Parathyroid adenoma (tissue), 2 donors: ENCODE data around the gene UVSSA.
"Not testable (repeated sequence)": the region's sequence is repeated elsewhere in the genome, so short reads cannot be mapped to it uniquely, and the experiment has no call there.

Source experiments
- H2AFZ ChIP-seq: fragments of 300-600 bp; sonication (generic); one replicate; pipeline ENCODE4 v1.7.0; 2017; ENCODE audit warnings: antibody characterized with exemption, mild to moderate bottlenecking
- H3K27ac ChIP-seq: fragments of 300-600 bp; sonication (generic); one replicate; pipeline ENCODE4 v1.7.0; 2017
- H3K27me3 ChIP-seq: fragments of 300-600 bp; sonication (generic); one replicate; pipeline ENCODE4 v1.7.0; 2017; ENCODE audit warnings: low read length; ENCODE audit not compliant: control insufficient read depth, insufficient read depth
- H3K36me3 ChIP-seq: fragments of 300-600 bp; sonication (generic); one replicate; pipeline ENCODE4 v1.7.0; 2017; ENCODE audit warnings: low read length; ENCODE audit not compliant: control insufficient read depth, insufficient read depth
- H3K4me1 ChIP-seq: fragments of 300-600 bp; sonication (generic); one replicate; pipeline ENCODE4 v1.7.0; 2017; ENCODE audit warnings: control low read depth
- H3K4me2 ChIP-seq: fragments of 300-600 bp; sonication (generic); one replicate; pipeline ENCODE4 v1.7.0; 2017; ENCODE audit warnings: low read length
- H3K4me3 ChIP-seq: fragments of 300-600 bp; sonication (generic); one replicate; pipeline ENCODE4 v1.7.0; 2017; ENCODE audit warnings: low read depth, low read length
- H3K79me2 ChIP-seq: fragments of 300-600 bp; sonication (generic); one replicate; pipeline ENCODE4 v1.7.0; 2017; ENCODE audit warnings: control low read depth
- H3K9ac ChIP-seq: fragments of 300-600 bp; sonication (generic); one replicate; pipeline ENCODE4 v1.7.0; 2017; ENCODE audit warnings: mild to moderate bottlenecking
- H3K9me3 ChIP-seq: fragments of 300-600 bp; sonication (generic); one replicate; pipeline ENCODE4 v1.7.0; 2017; ENCODE audit warnings: low read length; ENCODE audit not compliant: control insufficient read depth
- CTCF ChIP-seq: fragments of 300-600 bp; sonication (generic); IDR thresholded peaks from one replicate; pipeline ENCODE4 v1.7.0; 2017; ENCODE audit warnings: antibody characterized with exemption, mild to moderate bottlenecking
- donor health status: primary hyperparathyroidism.

UVSSA gene

DNA sequence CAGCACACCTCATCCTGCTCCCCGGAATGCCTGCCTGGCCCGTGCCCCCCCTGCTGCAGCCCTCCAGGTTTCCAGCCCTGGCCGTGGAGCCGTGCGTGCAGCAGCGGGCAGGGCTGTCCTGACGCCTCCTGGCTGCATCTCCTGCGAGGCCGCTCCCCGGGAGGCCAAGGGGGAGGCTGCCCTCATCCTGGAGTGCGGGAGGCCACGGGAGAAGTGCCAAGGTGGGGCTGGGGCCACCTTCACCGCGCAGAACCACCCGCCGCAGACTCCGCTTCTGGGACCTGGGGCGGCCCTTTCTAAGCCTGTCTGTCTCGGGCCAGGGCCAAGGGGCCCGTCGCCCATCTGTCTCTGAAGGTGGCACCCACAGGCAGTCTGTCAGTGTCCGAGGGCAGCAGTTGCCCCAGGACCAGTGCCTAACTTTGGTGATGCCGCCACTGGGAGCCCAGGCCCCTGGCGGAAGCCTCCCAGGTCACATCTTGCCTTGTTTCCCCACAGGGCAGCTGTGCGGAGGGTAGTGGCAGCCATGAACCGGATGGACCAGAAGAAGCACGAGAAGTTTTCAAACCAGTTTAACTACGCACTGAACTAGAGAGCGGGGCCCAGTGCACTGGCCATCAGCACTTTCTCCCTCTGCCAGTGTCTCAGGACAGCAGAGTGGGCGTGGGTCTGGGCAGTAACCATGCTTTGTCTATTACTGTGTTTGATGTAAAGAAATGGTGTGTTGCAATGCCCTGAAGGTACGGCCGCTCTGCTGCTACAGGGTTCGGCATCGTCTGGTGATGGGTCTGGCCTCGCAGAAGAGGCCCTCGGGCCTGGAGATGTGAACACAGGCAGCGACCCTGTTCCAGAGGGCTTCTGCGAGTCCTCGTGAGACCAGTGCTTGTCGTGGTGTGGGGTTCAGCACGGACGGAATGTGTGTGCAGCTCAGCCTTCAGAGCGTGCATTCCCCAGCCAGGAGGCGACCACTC lies 38.6 kb downstream of the UVSSA start:
- H3K79me2 ChIP-seq, result no peaks in the 10 kb centered on the region
- H3K27ac ChIP-seq, result no peak overlapping the region
- H3K4me2 ChIP-seq, result no peak overlapping the region
- no peak overlapping the region for H3K4me3 ChIP-seq
- no peak overlapping the region for H3K9ac ChIP-seq
- H3K36me3 ChIP-seq, result no peaks in the 10 kb centered on the region
- no peaks in the 10 kb centered on the region for H3K27me3 ChIP-seq
- no peaks in the 10 kb centered on the region for H3K9me3 ChIP-seq
- TF ChIP-seq CTCF, result no peak
- no peaks in the 10 kb centered on the region for H3K4me1 ChIP-seq
- H2AFZ ChIP-seq, result no peak overlapping the region

DNA sequence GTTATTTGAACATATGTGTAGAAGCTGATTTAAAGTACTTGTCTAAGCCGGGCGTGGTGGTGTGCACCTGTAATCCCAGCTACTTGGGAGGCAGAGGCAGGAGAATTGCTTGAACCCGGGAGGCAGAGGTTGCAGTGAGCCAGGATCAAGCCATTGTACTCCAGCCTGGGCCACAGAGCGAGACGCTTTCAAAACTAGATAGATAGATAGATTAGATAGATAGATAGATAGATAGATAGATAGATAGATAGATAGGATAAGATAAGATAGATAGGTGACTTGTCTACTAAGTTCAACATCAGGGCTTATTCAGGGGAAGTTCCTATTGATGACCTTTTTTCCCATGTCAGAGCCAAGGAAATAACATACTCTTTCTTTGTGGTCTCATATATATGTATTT lies 46.4 kb downstream of the UVSSA start:
- not testable (repeated sequence) for H2AFZ ChIP-seq, H3K9ac ChIP-seq, H3K79me2 ChIP-seq, H3K4me1 ChIP-seq, H3K36me3 ChIP-seq, H3K4me2 ChIP-seq, H3K27ac ChIP-seq, H3K4me3 ChIP-seq, H3K9me3 ChIP-seq, H3K27me3 ChIP-seq

DNA sequence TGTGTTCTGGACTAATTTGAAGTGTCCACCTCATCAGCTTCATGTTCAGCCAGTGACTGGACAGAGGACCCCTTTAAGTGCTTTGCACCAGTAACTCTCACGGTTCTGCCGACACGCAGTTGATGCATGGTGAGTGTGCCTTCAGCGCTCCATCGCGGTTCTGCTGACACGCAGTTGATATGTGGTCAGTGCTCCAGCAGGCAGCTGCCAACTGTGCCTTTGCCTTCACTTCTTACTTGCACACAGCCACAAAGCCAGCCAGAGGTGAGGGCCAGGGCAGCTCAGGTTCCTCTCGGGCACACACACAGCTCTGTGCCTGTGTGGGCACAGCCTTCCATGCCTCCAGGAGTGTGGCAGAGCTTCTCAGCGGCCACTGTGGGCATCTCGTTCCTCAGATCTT lies 46.9 kb downstream of the UVSSA start:
- no peak overlapping the region for H2AFZ ChIP-seq
- H3K9me3 ChIP-seq, result no peaks in the 10 kb centered on the region
- H3K9ac ChIP-seq, result no peak overlapping the region
- no peaks in the 10 kb centered on the region for H3K79me2 ChIP-seq
- no peaks in the 10 kb centered on the region for H3K36me3 ChIP-seq
- no peak overlapping the region for H3K4me3 ChIP-seq
- H3K4me1 ChIP-seq, result no peaks in the 10 kb centered on the region
- no peaks in the 10 kb centered on the region for H3K27me3 ChIP-seq
- no peak for TF ChIP-seq CTCF
- no peak overlapping the region for H3K27ac ChIP-seq
- H3K4me2 ChIP-seq, result no peak overlapping the region

DNA sequence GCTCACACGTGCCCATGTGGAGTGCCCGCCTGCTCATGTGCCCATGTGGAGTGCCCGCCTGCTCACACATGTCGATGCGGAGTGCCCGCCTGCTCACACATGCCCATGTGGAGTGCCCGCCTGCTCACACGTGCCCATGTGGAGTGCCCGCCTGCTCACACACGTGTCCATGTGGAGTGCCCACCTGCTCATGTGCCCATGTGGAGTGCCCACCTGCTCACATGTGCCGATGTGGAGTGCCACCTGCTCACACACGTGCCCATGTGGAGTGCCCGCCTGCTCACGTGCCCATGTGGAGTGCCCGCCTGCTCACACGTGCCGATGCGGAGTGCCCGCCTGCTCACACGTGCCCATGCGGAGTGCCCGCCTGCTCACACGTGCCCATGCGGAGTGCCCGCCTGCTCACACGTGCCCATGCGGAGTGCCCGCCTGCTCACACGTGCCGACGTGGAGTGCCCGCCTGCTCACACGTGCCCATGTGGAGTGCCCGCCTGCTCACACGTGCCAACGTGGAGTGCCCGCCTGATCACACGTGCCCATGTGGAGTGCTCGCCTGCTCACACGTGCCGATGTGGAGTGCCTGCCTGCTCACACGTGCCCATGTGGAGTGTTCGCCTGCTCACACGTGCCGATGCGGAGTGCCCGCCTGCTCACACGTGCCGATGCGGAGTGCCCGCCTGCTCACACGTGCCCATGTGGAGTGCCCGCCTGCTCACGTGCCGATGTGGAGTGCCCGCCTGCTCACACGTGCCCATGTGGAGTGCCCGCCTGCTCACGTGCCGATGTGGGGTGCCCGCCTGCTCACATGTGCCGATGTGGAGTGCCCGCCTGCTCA lies 47.8 kb downstream of the UVSSA start:
- not testable (repeated sequence) for H3K4me1 ChIP-seq, H3K79me2 ChIP-seq, H3K36me3 ChIP-seq, H3K9me3 ChIP-seq, H2AFZ ChIP-seq, H3K4me3 ChIP-seq, H3K4me2 ChIP-seq, H3K9ac ChIP-seq, H3K27ac ChIP-seq, H3K27me3 ChIP-seq

DNA sequence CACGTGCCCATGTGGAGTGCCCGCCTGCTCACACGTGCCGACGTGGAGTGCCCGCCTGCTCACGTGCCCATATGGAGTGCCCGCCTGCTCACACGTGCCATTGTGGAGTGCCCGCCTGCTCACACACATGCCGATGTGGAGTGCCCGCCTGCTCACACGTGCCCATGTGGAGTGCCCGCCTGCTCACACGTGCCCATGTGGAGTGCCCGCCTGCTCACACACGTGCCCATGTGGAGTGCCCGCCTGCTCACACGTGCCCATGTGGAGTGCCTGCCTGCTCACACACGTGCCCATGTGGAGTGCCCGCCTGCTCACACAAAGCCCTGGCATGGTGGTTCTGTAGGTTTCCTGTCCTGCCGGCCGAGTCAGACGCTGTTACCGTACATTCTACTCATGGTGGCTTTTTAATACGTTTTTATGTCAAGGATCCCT lies 48.4 kb downstream of the UVSSA start:
- H3K27me3 ChIP-seq, H3K4me1 ChIP-seq, H3K27ac ChIP-seq, H3K36me3 ChIP-seq, H3K79me2 ChIP-seq, H3K4me3 ChIP-seq, H3K9me3 ChIP-seq, H3K9ac ChIP-seq, H3K4me2 ChIP-seq, H2AFZ ChIP-seq: not testable (repeated sequence)
